GM06990 (cell line): Measurements from ENCODE around the gene PSMF1.

Source experiments
- DNase-seq: peaks from one replicate; pipeline ENCODE4 v3.0.0-alpha.2; 2011; ENCODE audit not compliant: insufficient read length; ENCODE audit errors: extremely low read depth
- H3K27me3 ChIP-seq: replicated peaks from 2 replicates; pipeline ENCODE4 v1.6.0; 2011; ENCODE audit warnings: low read length; ENCODE audit not compliant: control insufficient read depth, insufficient read depth
- H3K36me3 ChIP-seq: 2 replicates; pipeline ENCODE4 v1.5.1; 2011; ENCODE audit warnings: low read length; ENCODE audit not compliant: control insufficient read depth, insufficient read depth
- H3K4me3 ChIP-seq: replicated peaks from 2 replicates; pipeline ENCODE4 v1.5.1; 2011; ENCODE audit warnings: low read depth, mild to moderate bottlenecking, control low read depth, low read length
- TF ChIP-seq, protein P1 (sequence below): IDR thresholded peaks from 2 replicates; pipeline ENCODE4 v1.5.1; 2011; ENCODE audit warnings: low read length, control low read depth, mild to moderate bottlenecking, inconsistent platforms; ENCODE audit not compliant: insufficient read depth, poor library complexity, severe bottlenecking

The PSMF1 gene

DNA sequence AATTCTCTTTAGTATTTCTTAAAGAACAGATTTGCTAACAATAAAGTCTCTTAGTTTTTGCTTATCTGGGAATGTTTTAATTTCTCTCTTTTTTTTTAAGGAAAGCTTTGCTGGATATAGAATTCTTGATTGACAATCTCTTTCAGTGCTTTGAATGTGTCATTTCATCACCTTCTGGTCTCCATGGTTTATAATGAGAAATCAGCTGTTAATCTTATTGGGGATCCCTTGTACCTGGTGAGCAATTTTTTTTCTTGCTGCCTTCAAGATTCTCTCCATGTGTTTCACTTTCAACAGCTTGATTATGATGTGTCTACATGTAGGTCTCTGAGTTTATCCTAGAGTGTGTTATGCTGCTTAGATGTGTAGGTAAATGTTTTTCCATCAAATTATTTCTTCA, 16.4 kb upstream of the PSMF1 start:
- H3K36me3 ChIP-seq, result no peaks in the 10 kb centered on the region
- TF ChIP-seq, protein P1, sequence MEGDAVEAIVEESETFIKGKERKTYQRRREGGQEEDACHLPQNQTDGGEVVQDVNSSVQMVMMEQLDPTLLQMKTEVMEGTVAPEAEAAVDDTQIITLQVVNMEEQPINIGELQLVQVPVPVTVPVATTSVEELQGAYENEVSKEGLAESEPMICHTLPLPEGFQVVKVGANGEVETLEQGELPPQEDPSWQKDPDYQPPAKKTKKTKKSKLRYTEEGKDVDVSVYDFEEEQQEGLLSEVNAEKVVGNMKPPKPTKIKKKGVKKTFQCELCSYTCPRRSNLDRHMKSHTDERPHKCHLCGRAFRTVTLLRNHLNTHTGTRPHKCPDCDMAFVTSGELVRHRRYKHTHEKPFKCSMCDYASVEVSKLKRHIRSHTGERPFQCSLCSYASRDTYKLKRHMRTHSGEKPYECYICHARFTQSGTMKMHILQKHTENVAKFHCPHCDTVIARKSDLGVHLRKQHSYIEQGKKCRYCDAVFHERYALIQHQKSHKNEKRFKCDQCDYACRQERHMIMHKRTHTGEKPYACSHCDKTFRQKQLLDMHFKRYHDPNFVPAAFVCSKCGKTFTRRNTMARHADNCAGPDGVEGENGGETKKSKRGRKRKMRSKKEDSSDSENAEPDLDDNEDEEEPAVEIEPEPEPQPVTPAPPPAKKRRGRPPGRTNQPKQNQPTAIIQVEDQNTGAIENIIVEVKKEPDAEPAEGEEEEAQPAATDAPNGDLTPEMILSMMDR, result no peak
- H3K4me3 ChIP-seq, result no peak overlapping the region
- no peaks in the 10 kb centered on the region; the same call in 1 of the 2 replicates for H3K27me3 ChIP-seq
- DNase-seq, result no peak

DNA sequence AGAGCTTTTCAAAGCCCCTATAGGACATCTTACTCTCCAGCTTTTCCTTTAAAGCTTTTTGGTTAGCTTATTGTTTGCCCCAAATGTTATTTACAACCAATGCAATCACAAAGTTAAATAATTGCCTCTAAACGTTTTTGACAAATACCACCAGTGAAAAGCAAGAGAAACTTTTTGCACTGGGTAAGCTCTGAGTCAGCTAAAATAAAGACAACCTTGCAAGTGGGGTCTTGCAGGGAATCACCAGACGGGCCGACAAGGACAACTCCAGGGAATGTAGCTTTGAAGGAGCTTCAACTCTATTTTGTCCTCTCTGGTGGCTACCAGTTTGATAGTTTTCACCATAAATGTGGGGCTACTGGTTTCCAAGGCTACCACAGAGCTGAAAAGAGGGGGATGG, 14.7 kb upstream of the PSMF1 start:
- TF ChIP-seq, protein P1, result no peak
- H3K4me3 ChIP-seq, result no peak overlapping the region
- no peaks in the 10 kb centered on the region; the same call in 1 of the 2 replicates for H3K27me3 ChIP-seq
- DNase-seq, result no peak
- no peaks in the 10 kb centered on the region for H3K36me3 ChIP-seq

DNA sequence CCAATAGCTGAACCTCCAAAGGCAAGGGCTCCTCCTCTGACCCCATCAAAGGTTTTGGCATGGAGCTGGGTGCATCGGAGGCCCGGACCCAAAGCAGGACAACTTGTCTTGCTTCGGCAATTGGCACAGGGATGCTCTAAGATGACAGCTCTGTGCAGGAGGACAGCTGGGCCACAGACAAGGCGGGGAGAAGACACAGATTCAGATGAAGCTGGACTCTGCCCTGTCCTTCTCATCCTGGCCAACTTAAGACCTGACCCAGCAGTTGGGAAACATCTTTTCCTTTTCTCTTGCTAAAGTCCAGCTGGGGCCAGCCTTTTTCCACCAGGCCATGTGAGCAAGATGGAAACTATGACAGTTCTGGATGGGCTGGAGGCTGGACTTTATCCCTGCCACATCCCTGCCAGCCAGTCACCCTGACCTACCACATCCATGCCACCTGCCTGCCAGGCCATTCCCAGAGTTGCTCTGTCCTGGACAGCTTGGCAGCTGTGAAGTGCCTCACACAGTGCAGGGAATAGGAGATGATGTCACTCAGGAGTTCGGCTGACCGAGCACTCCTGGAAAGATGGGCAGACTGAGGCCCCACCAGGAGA, 12.7 kb upstream of the PSMF1 start:
- Histone ChIP-seq H3K36me3 (no peaks in the 10 kb centered on the region), H3K4me3 (no peak overlapping the region), H3K27me3 (no peaks in the 10 kb centered on the region; the same call in 1 of the 2 replicates)
- DNase-seq, result no peak
- TF ChIP-seq, protein P1, result no peak

DNA sequence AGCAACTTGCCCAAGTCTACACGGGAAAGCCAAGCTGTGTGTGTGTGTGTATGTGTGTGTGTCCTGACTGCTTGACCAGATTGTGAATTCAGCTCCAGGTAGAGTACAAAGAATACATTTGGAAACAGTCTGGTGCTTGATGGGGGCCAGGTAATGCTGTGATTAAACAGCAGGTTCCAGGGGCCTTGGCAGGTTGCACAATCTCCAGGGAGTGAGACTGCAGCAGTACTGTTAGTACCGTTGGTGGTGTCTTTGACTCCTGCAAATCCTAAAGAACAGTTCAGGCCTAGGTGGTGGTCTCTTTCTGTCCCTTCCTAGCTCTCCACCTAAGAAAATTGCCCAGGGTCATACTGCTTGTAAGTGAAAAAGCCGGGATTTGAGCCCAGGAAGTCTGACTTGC, 11.2 kb upstream of the PSMF1 start:
- Histone ChIP-seq H3K27me3 (no peaks in the 10 kb centered on the region; the same call in 1 of the 2 replicates), H3K36me3 (no peaks in the 10 kb centered on the region), H3K4me3 (no peak overlapping the region)
- DNase-seq, result no peak
- TF ChIP-seq, protein P1, result no peak

DNA sequence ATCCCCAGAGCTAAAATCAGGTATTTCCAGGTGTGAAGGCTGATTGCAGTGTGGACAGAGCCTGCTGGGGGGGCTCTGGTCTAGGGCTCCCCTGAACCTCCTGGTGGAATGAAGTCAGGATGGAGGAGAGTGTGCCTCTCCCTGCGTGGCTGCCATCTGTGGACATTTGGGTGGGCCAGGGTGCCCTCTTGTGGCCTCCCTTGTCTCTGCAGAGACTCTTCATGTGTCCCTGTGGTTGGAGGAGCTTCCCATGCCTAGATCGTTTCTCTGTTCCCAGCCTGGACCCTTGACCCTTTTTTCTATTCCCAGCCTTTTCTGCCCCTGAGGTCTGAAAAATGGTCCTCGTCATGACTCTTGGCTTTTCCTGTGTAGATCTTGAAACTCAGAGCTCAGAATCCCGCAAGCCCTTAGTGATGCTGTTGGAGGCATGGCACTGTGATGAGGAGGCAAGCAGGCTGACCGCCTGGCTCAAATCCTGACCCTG, 9.9 kb upstream of the PSMF1 start:
- Histone ChIP-seq H3K36me3 (no peaks in the 10 kb centered on the region), H3K27me3 (no peaks in the 10 kb centered on the region; the same call in 1 of the 2 replicates), H3K4me3 (no peak overlapping the region)
- TF ChIP-seq, protein P1, result peak; percentile 90
- DNase-seq, result no peak
